Measurements from ENCODE around the gene E4F1.
A peak's percentile ranks its signal among the peaks of the same experiment; 100 is the strongest.
"Not testable (repeated sequence)": the region's sequence is repeated elsewhere in the genome, so short reads cannot be mapped to it uniquely, and the experiment has no call there.

The E4F1 gene

GRCh38 chr16:2256531-2257140 lies 33.2 kb downstream of the E4F1 start:
- peaks cover 100% of the 10 kb centered on the region for H3K36me3 Mint-ChIP-seq
- no peak overlapping the region for H3K4me3 Mint-ChIP-seq
- no peaks in the 10 kb centered on the region for H3K9me3 Mint-ChIP-seq
- H3K27ac Mint-ChIP-seq, result peak overlapping the region; percentile 77
- H3K4me1 Mint-ChIP-seq, result no peaks in the 10 kb centered on the region
- DNase-seq (ENCODE audit: low spot score in 2 of 2), result no peak
- ATAC-seq, result no peak

DNA sequence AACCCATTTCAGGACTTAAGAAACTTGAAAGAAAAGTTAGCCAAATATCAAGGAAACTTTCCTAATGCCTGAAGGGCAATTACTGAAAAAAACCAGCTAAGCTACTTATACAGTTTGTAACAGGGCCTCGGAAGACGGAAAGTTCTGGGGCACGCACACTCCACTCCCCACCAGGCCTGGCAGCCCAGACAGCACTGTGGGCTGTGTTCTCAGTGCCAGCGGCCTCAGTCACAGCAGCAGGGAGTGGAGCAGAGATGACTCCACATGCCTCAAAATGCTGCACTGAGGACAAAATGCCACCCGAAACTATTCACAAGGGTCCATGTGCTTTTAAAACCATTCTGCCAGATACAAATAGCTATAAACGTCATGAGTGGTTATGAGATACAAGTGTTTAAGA lies 34.3 kb downstream of the E4F1 start:
- DNase-seq (ENCODE audit: low spot score in 2 of 2), result no peak
- no peak overlapping the region for H3K27ac Mint-ChIP-seq

DNA sequence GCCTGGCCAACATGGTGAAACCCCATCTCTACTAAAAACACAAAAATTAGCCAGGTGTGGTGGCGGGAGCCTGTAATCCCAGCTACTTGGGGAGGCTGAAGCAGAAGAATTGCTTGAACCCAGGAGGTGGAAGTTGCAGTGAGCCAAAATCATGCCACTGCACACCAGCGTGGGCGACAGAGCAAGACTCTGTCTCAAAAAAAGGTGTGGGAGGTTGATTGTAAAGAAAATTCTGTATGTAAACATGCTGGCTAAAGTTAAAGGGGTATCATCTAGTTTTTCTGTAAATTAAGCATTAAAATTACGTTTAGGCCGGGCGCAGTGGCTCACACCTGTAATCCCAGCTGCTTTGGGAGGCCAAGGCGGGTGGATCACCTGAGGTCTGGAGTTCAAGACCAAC lies 35.1 kb downstream of the E4F1 start:
- H3K27ac Mint-ChIP-seq; DNase-seq (ENCODE audit: low spot score in 2 of 2); ATAC-seq; H3K4me3 Mint-ChIP-seq; H3K9me3 Mint-ChIP-seq: not testable (repeated sequence)
- peaks cover 10% of the 10 kb centered on the region for H3K4me1 Mint-ChIP-seq
- peaks cover 100% of the 10 kb centered on the region for H3K36me3 Mint-ChIP-seq

More for the DNA sequence above, 34.3 kb downstream of the E4F1 start:
- H3K36me3 Mint-ChIP-seq, result peaks cover 100% of the 10 kb centered on the region
- no peak overlapping the region for H3K4me3 Mint-ChIP-seq
- no peak for ATAC-seq
- no peaks in the 10 kb centered on the region for H3K9me3 Mint-ChIP-seq
- peaks cover 3% of the 10 kb centered on the region for H3K4me1 Mint-ChIP-seq

- no peak overlapping the region for H3K27ac Mint-ChIP-seq
- peaks cover 100% of the 10 kb centered on the region for H3K36me3 Mint-ChIP-seq
These were observed 36.9 kb downstream of the E4F1 start for GRCh38 chr16:2260250-2260649.

GRCh38 chr16:2263026-2263425 lies 39.6 kb downstream of the E4F1 start:
- Mint-ChIP-seq H3K36me3 (peaks cover 100% of the 10 kb centered on the region), H3K4me1 (peaks cover 35% of the 10 kb centered on the region)
- H3K9me3 Mint-ChIP-seq; DNase-seq (ENCODE audit: low spot score in 2 of 2); H3K27ac Mint-ChIP-seq; H3K4me3 Mint-ChIP-seq; ATAC-seq: not testable (repeated sequence)

More at GRCh38 chr16:2260250-2260649, 36.9 kb downstream of the E4F1 start:
- peaks cover 21% of the 10 kb centered on the region for H3K4me1 Mint-ChIP-seq
- no peaks in the 10 kb centered on the region for H3K9me3 Mint-ChIP-seq
- ATAC-seq, result no peak
- no peak for DNase-seq (ENCODE audit: low spot score in 2 of 2)
- no peak overlapping the region for H3K4me3 Mint-ChIP-seq

DNA sequence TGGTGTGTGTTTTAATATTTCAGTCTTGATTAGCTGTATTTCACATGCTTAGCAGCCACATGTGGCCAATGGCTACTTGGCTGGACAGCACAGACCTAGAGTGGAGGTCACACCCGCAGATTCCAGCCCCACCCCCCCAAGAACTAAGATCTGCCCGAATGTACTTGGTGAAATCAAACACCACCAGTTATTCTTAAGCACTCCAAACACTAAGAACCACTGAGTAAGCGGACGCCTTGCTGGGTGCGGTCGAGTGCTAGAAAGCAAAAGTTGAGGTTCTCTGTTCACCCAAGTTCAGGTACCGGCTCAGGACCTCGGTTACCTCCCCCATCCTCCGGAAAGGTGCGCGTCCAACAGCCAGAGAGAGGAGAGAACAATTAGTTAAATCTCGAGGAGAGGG lies 43.5 kb downstream of the E4F1 start:
- ATAC-seq; DNase-seq (ENCODE audit: low spot score in 2 of 2); H3K9me3 Mint-ChIP-seq: not testable (repeated sequence)
- H3K27ac Mint-ChIP-seq, result peak overlapping the region; percentile 99
- H3K4me1 Mint-ChIP-seq, result peaks cover 43% of the 10 kb centered on the region
- peaks cover 67% of the 10 kb centered on the region for H3K36me3 Mint-ChIP-seq
- peak overlapping the region; percentile 91 for H3K4me3 Mint-ChIP-seq

- H3K4me1 Mint-ChIP-seq, result peaks cover 42% of the 10 kb centered on the region
- peak; percentile 75 for ATAC-seq
- peaks cover 60% of the 10 kb centered on the region for H3K36me3 Mint-ChIP-seq
- H3K4me3 Mint-ChIP-seq, result peak overlapping the region; percentile 91
- peak overlapping the region; percentile 99 for H3K27ac Mint-ChIP-seq
- not testable (repeated sequence) for DNase-seq (ENCODE audit: low spot score in 2 of 2); H3K9me3 Mint-ChIP-seq
These were observed 44.1 kb downstream of the E4F1 start for GRCh38 chr16:2267505-2267912.

DNA sequence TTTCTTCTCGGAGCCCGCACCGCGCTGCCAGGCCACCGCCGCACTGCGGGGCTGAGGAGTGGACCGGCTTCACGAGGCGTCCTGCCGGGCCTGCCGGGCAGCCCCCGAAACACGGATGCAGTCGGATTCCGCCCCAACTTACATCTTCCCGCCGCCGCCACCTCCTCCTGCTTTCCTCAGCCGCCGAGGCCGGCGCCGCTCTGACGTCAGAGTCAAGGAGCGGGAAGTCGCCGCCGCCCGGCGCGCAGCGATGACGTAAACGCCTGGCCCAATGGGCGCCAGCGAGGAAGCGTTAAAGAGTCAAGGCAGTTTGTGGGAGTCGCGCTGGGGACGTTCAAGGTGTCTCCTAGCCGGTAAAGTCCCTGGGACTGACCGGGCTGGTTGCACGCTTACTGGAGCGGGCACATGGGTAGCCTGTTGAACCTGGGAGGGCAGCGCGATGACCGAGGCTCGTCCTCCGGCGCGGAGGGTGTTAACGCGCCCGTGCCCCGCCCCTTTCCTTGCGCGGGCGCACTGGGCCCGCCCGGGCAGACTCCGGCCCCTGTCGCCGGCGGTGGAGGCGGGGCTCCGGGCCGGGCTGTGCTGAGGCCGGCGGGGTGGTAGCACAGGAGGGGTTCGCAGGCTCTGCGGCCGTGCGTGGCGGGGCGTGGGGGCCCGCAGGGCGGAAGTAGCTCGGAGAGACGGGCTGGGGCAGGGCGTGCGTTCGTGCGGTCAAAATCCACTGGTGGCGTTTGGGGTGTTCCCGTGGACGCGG lies 44.7 kb downstream of the E4F1 start, which contains the start of gene RNPS1:
RNPS1 (minus strand) TSS at position 214 of the 754 bp plus-strand sequence. CDS start 3,483 bp downstream, outside the sequence.
- Mint-ChIP-seq H3K36me3 (peaks cover 55% of the 10 kb centered on the region), H3K4me1 (peaks cover 36% of the 10 kb centered on the region), H3K9me3 (no peaks in the 10 kb centered on the region), H3K4me3 (peak within 1 kb of the TSS; percentile 91), H3K27ac (peak within 1 kb of the TSS; percentile 99)
- DNase-seq (ENCODE audit: low spot score in 2 of 2) (peak; percentile 98 to 99), ATAC-seq (peak; percentile 91)

GRCh38 chr16:2270070-2270462 lies 46.7 kb downstream of the E4F1 start:
- H3K4me1 Mint-ChIP-seq, result peaks cover 23% of the 10 kb centered on the region
- H3K4me3 Mint-ChIP-seq, result peak overlapping the region; percentile 91
- no peak overlapping the region for H3K27ac Mint-ChIP-seq
- H3K36me3 Mint-ChIP-seq, result peaks cover 35% of the 10 kb centered on the region
- no peak for DNase-seq (ENCODE audit: low spot score in 2 of 2)
- ATAC-seq, result no peak
- H3K9me3 Mint-ChIP-seq, result no peaks in the 10 kb centered on the region

DNA sequence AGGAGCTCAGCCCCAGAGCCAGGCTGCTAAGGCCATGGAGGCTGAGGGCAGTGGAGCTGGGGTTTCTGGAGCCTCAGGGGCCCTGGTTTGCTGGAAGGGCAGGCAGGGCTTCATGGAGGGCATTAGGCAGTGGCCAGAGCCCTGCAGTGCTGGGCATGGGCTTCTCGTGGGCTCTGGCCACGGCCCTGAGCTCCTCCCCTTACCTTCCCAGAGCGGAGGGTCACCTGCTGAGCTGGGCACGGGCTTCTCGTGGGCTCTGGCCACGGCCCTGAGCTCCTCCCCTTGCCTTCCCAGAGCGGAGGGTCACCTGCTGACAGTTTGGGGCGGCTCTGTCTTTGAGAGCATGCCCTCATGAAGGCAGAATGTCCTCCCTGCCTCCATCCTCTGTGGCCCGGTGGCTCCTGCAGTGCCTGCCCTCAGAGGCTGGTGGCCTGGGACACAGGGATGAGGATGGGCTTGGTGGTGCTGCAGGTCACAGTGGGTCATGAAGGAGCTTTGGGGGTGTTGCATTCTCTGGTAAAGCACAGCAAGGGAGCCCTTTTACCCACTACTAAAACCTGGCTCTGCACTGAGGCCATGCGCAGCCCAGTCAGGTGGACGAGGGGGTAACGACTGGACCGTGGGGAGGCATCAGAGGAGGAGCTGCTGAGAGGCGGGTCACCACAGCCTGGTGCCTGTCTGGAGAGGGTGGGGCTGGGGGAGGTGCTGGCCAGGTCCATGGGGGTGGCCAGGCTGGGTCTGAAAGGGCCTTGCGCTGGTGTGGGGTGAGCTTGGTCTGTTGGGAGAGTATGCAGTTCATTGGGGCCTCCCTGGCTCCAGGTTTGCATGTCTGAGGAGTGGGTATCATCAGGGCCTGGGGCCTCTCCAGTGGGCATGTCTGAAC lies 47.4 kb downstream of the E4F1 start:
- Mint-ChIP-seq H3K27ac (no peak overlapping the region), H3K4me1 (peaks cover 20% of the 10 kb centered on the region), H3K36me3 (peaks cover 27% of the 10 kb centered on the region), H3K4me3 (no peak overlapping the region), H3K9me3 (no peaks in the 10 kb centered on the region)
- no peak for ATAC-seq
- DNase-seq (ENCODE audit: low spot score in 2 of 2), result no peak

DNA sequence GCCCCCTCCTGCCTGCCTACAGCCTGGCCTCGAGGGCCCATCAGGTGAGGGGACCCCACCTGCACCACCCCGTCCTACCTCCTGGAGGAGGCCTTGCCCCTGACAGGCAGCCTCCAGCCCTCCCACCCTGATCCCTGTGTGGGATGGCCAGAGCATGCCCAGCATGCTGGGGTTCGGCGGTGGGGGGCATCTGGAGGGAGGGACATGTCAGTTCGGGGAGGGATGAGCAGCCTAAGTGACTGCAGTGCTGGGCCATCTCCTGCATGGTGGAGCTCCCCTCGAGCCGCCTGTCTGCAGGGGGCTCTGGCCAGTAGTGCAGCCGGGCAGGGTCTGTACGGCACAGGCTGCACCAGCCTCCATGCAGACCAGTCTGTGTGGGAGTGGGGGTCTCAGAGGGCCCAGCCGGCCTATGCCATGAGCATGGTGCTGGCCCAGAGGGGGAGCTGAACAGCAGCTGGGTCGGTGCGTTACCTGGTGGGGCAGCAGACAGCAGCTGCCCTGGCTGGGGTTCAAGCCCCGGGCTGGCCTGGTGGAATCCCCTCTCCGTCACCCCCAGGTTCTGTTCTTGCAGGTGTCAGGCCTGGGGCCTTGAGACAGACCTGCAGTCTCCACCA lies 48.6 kb downstream of the E4F1 start:
- H3K27ac Mint-ChIP-seq, result no peak overlapping the region
- H3K36me3 Mint-ChIP-seq, result peaks cover 16% of the 10 kb centered on the region
- no peaks in the 10 kb centered on the region for H3K9me3 Mint-ChIP-seq
- H3K4me3 Mint-ChIP-seq, result no peak overlapping the region
- ATAC-seq (no peak), DNase-seq (ENCODE audit: low spot score in 2 of 2) (no peak)
- H3K4me1 Mint-ChIP-seq, result peaks cover 9% of the 10 kb centered on the region

- Mint-ChIP-seq H3K4me1 (peaks cover 8% of the 10 kb centered on the region), H3K9me3 (no peaks in the 10 kb centered on the region), H3K27ac (no peak overlapping the region), H3K4me3 (no peak overlapping the region), H3K36me3 (peaks cover under 1% of the 10 kb centered on the region)
- DNase-seq (ENCODE audit: low spot score in 2 of 2) (no peak), ATAC-seq (no peak)
These were observed 50.1 kb downstream of the E4F1 start for GRCh38 chr16:2273484-2273883.

DNA sequence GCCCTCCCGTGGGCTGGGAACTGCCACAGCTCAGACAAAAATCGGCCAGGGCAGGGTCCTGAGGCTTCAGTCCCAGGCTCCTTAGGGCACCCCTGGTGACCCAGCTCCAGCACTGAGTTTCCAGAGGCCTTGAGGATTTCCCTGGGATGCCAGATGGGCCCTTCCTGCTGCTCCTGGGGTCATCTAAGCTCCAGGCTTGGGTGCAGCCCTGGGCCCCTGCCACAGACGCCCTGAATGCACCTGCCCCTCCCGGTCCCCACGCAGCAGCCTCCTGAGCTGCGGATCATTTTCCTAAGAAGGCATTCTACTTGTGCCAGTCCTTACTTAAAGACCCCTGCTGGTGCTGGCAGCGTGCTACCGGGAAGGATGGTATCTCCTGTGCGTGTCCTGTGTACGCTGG lies 50.5 kb downstream of the E4F1 start:
- no peak for DNase-seq (ENCODE audit: low spot score in 2 of 2)
- no peaks in the 10 kb centered on the region for H3K9me3 Mint-ChIP-seq
- no peak overlapping the region for H3K4me3 Mint-ChIP-seq
- peaks cover 8% of the 10 kb centered on the region for H3K4me1 Mint-ChIP-seq
- ATAC-seq, result no peak
- H3K36me3 Mint-ChIP-seq, result no peaks in the 10 kb centered on the region
- no peak overlapping the region for H3K27ac Mint-ChIP-seq

GRCh38 chr16:2275476-2276367 lies 52.3 kb downstream of the E4F1 start:
- Mint-ChIP-seq H3K4me3 (no peak overlapping the region), H3K4me1 (no peaks in the 10 kb centered on the region), H3K36me3 (no peaks in the 10 kb centered on the region), H3K27ac (no peak overlapping the region), H3K9me3 (no peaks in the 10 kb centered on the region)
- ATAC-seq (no peak), DNase-seq (ENCODE audit: low spot score in 2 of 2) (no peak)
